ENCODE measurements around the gene ALDH4A1.

- TF ChIP-seq CTCF (IDR thresholded peaks at IDR 0.05) (no peak), EZH2 (IDR thresholded peaks at IDR 0.05) (no peak), EZH2phosphoT487 (IDR thresholded peaks at IDR 0.05) (no peak)
These were observed 26.1 kb upstream of the ALDH4A1 start for GRCh38 chr1:18928406-18928805.
